Measurements from ENCODE around the gene MTERF4.

DNA sequence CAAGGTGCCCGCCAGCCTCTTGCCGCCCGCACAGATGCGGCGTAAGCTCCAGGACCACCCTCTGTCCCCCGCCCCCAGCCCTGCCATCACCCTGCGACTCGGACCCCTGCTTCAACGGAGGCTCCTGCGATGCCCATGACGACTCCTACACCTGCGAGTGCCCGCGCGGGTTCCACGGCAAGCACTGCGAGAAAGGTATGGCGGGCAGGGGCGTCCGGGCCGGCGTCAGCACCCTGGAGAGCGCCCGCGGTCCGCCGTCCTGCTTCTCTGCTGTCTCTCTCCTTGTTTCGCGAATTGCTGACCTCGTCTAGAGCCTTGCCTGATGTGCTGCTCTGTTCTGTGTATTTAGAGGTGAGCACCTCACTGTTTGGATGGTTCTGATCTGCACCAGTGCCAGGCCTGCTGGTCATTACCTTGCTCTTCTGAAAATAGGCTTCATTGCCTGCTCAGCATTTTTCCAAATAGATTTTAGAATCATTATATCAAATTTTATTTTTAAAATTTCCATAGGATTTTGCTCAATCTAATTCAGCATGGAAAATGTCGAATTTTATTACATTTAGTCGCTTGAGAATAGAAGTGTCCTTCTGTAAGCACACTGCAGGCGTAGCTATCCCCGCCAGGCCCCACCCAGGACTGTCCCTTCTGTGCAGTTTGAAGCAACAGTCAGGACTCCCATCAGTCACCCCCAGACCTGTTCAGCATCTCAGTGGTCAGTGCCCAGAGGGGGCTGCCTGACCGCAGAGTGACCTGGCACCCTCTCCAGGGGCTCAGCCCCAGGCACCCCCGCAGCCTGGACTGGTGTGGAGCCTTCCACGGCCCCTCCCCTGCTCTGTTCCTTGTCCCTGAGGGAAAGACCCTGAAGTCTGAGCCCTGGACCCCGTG is 52.1 kb downstream of the MTERF4 start:
- TF ChIP-seq, protein P1, sequence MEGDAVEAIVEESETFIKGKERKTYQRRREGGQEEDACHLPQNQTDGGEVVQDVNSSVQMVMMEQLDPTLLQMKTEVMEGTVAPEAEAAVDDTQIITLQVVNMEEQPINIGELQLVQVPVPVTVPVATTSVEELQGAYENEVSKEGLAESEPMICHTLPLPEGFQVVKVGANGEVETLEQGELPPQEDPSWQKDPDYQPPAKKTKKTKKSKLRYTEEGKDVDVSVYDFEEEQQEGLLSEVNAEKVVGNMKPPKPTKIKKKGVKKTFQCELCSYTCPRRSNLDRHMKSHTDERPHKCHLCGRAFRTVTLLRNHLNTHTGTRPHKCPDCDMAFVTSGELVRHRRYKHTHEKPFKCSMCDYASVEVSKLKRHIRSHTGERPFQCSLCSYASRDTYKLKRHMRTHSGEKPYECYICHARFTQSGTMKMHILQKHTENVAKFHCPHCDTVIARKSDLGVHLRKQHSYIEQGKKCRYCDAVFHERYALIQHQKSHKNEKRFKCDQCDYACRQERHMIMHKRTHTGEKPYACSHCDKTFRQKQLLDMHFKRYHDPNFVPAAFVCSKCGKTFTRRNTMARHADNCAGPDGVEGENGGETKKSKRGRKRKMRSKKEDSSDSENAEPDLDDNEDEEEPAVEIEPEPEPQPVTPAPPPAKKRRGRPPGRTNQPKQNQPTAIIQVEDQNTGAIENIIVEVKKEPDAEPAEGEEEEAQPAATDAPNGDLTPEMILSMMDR (IDR thresholded peaks at IDR 0.05), result no peak
- TF ChIP-seq POLR2A (IDR thresholded peaks at IDR 0.05) (no peak), EP300 (IDR thresholded peaks at IDR 0.05) (no peak), POLR2AphosphoS5 (IDR thresholded peaks at IDR 0.05) (no peak)
